A673 (cell line): ENCODE results near the gene LRRC18.

Experiments used
- CTCF ChIP-seq: fragments of 300-800, 200-600 bp; sonication (generic); conservative IDR thresholded peaks from 2 replicates; pipeline ENCODE4 v1.5.1; 2017; ENCODE audit warnings: low read depth, mild to moderate bottlenecking, antibody characterized with exemption, low read length, moderate library complexity, mixed read lengths
- EZH2 ChIP-seq: fragments of 200-600 bp; sonication (generic); IDR thresholded peaks from 2 replicates; pipeline ENCODE4 v1.6.1; 2017; ENCODE audit warnings: borderline replicate concordance, low read depth, mild to moderate bottlenecking, mixed read lengths, antibody characterized with exemption, low read length; ENCODE audit not compliant: poor library complexity, severe bottlenecking

GRCh38 chr10:48946332-48946731 is 6.7 kb upstream of the LRRC18 start:
- no peak for TF ChIP-seq CTCF
- no peak for TF ChIP-seq EZH2
